GM23338 (cell line): ENCODE data around the gene FRY.

Experiments
- CTCF ChIP-seq, 2 experiments: fragments of 200-600 bp in 1 of 2; sonication (generic) in 1 of 2; conservative IDR thresholded peaks; 2 replicates each; pipeline versions ENCODE4 v1.5.1 to v1.6.1; 2016 to 2017; ENCODE audit warnings: antibody characterized with exemption in 2 of 2, low read depth in 2 of 2, mild to moderate bottlenecking in 2 of 2, moderate library complexity in 1 of 2
- ETS1 ChIP-seq: IDR thresholded peaks from 2 replicates; pipeline ENCODE4 v1.6.1; 2016; ENCODE audit warnings: antibody characterized with exemption

GRCh38 chr13:31987535-31988170 lies 43.9 kb upstream of the FRY start:
- TF ChIP-seq CTCF (conservative IDR thresholded peaks at IDR 0.05; ENCODE audit: low read depth in 2 of 2) (no peak), ETS1 (no peak)
